T-helper 22 cell (primary cell): ENCODE measurements around the gene SPAG7.

Experiments
- DNase-seq: peaks from one replicate; pipeline ENCODE4 v3.0.0-alpha.2; 2020; ENCODE audit warnings: low read depth

The SPAG7 gene

GRCh38 chr17:4950075-4950745, 17.4 kb downstream of the SPAG7 start:
- no peak for DNase-seq

- DNase-seq: peak; percentile 68
Observed at GRCh38 chr17:4949321-4950074, 18.1 kb downstream of the SPAG7 start.

GRCh38 chr17:4948931-4949320, 18.7 kb downstream of the SPAG7 start:
- peak; percentile 56 for DNase-seq

- peak; percentile 83 for DNase-seq
Observed at GRCh38 chr17:4948166-4948930, 19.3 kb downstream of the SPAG7 start, which contains the start of gene PFN1. PFN1 (minus strand) TSS chr17:4948530; CDS start chr17:4948394, 136 bp downstream.

DNA sequence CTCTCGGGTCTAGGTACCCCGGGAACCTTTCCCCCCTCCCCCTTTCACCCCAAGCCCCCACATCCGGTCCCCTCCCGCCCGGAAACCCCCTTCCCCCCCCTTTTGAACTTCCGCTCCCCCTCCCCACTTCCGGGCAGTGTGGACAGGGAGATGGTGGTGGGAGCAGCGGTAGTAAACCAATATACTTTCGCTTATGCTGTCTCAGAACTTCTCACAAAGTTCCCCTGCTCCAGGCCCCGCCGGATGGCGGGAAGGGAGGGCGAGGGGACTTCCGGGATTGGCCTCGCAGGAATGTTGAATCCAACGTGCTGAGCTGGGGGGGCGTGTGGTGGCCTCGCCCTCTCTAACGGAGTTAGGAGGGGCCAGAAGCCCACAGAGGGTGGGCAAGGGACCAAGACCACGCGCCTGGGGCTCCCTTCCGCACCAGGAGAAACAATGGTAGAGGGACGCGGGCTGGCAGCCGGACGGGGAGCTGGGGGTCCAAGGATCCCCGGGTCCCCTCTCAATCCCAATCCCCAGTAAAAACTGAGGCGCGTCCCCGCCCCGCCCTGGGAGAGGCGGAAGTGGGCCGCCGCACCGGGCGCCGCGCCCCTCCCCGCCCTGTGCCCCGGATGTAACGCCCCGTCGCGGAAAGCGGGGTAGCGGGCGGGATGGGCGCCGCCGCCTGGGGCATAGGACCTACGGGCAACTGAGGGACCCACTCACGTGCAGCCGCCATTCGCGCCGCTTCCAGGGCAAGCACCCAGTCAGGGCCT, 20.0 kb downstream of the SPAG7 start:
- peak; percentile 47 for DNase-seq

- no peak for DNase-seq
Observed at GRCh38 chr17:4947010-4947410, 20.6 kb downstream of the SPAG7 start.

DNA sequence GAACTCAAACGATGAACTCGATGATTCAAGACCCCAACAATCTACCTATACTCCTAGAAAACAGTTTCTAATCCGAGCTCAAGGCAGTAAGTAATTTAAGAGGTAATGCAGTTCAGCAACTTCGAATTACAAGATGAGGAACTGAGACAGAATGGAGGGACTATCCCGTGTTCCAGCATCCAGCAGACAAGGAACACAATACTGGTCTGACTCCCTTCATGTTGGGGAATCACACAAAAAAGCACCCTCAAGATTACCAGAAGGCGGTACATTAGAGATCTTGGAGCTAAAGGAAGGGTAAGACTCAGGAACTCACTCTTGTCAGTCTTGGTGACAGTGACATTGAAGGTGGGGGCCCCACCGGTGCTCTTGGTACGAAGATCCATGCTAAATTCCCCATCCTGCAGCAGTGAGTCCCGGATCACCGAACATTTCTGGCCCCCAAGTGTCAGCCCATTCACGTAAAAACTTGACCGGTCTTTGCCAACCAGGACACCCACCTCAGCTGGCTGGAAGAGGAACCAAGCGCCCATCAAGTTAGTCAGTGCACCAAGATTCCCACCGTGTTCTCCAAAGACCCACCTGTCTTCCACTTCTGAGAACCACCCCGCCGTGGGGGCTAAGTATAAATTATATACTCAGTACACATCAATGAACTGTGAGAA, 21.2 kb downstream of the SPAG7 start:
- DNase-seq: no peak

DNA sequence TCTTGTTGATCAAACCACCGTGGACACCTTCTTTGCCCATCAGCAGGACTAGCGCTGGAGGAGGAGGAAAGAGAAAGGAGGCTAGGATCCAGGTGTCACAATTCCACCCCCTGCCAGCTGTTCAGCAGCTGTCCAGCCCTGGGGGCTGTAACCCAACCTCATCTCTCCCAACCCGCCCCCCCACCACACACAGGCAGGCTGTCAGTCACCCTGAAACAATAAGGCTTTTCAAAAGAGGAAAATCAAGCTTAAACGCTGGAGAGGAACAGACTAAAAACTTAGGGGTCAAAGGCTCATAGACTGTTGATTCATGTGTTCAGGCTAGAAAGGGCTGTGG, 21.7 kb downstream of the SPAG7 start:
- no peak for DNase-seq

- peak; percentile 72 for DNase-seq
Observed at GRCh38 chr17:4945176-4945943, 22.3 kb downstream of the SPAG7 start.

DNA sequence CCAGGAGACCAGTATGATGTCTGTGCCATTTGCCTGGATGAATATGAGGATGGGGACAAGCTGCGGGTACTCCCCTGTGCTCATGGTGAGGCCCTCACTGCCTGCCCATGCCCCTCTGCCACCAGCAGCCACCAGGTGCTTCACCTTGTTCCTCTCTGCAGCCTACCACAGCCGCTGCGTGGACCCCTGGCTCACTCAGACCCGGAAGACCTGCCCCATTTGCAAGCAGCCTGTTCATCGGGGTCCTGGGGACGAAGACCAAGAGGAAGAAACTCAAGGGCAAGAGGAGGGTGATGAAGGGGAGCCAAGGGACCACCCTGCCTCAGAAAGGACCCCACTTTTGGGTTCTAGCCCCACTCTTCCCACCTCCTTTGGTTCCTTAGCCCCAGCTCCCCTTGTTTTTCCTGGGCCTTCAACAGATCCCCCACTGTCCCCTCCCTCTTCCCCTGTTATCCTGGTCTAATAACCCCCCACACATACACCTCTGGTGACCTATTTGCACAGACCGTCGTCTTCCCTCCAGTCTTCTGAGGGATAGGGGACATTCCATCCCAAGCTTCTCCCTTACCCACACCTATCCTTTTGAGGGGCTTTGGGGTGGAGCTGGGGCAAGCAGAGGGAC, 23.0 kb downstream of the SPAG7 start:
- no peak for DNase-seq

- DNase-seq: peak; percentile 42
Observed at GRCh38 chr17:4944163-4944553, 23.5 kb downstream of the SPAG7 start.

DNA sequence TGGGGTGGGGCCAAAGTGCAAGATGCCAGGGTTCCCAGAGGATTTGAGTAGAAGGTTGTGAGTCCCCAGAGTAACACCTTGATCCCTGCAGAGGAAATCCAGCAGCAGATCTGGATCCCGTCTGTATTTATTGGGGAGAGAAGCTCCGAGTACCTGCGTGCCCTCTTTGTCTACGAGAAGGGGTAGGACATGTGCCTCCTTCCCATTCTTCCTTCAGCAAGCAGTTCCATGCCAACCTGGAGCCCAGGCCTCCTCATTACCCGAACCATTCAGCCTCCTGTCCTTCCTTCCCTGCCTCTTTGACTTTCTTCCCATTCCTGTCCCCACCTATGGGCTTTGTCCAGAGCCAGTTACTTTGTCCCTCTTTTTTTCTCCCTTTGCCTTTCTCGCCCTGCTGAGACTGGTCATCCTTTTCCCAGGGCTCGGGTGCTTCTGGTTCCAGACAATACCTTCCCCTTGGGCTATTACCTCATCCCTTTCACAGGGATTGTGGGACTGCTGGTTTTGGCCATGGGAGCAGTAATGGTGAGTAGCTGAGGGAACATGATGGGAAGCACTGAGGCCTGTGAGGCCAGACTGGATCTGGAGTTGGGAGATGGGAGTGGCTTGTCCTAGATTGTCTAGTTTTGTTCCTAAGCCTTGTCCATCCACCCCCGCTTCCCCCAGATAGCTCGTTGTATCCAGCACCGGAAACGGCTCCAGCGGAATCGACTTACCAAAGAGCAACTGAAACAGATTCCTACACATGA, 24.7 kb downstream of the SPAG7 start:
- DNase-seq: no peak

DNA sequence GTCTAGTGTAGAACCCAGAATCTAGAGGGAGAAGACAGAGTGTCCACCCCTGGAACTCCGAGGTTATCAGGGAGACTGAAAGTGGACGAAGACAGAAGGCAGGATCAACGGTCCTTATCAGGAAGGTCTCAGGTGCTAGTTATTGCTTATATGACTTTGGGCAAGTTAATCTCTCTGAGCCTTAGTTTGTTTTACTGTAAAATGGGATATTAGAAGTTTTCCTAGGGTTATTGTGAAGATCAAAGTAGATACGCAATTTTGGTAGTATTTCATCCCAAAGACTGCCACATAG, 26.4 kb downstream of the SPAG7 start:
- DNase-seq: no peak

DNA sequence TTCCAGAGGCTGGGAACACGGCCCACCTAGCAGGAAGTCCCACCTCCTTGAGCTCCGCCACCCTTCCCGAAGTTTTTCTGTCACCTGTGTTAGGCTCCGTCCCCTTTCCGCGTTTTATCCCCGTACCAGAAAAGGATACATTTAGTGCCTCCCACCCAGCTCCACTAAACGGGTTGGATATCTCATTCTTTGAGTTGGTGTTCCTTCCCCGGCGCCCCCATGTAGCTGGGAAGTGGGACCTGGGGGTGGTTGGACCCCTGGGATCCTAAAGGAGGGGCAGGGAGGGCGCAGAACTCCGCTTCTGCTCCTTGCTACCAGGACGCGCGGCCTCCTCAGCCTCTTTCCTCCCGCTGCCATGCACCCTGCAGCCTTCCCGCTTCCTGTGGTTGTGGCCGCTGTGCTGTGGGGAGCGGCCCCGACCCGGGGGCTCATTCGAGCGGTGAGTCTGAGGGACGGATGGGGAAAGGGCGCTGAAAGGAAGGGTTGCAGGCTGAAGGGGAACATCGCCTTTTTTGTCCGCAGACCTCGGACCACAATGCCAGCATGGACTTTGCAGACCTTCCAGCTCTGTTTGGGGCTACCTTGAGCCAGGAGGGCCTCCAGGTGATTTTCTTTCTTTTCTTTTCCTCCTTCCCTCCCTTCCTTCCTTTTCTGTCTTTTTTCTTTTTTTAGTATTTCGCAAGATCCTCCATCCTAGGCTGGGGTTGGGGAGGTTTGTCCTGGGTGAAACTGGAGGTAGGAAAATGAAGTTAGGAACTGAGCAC, 26.9 kb downstream of the SPAG7 start:
- DNase-seq: peak; percentile 32

- peak; percentile 96 for DNase-seq
Observed at GRCh38 chr17:4939796-4940554, 27.6 kb downstream of the SPAG7 start, which contains the start of the genes RNF167 and SLC25A11. RNF167 (plus strand) TSS chr17:4940268; CDS start chr17:4940910, 642 bp downstream. SLC25A11 (minus strand) TSS chr17:4940046; CDS start chr17:4939910, 136 bp downstream.

GRCh38 chr17:4939546-4939795, 28.1 kb downstream of the SPAG7 start:
- DNase-seq: no peak

GRCh38 chr17:4938688-4939545, 28.7 kb downstream of the SPAG7 start:
- DNase-seq: no peak
